Renal cortical epithelial cell (primary cell): ENCODE measurements around the gene POU6F2. TPM values are rescaled to one million over a fixed set of nuclear protein-coding genes. Genes with fewer than 3 reads are reported as not detected.

Source experiments
- DNase-seq: peaks from one replicate; pipeline ENCODE4 v3.0.0-alpha.2; 2011; ENCODE audit warnings: low read depth
- total RNA-seq: library from RNA; depleted of rRNA; stranded (reverse); fragments of >200 nt; gene quantifications from 2 replicates; pipeline ENCODE4 v1.2.3, GENCODE V29; 2014

Gene POU6F2
- total RNA-seq, 1 donor from 2014 or later, result not detected

- no peak for DNase-seq
Measured at GRCh38 chr7:39434012-39434411, 456.3 kb downstream of the POU6F2 start.

- no peak for DNase-seq
Measured at GRCh38 chr7:39446546-39446945, 468.8 kb downstream of the POU6F2 start.

GRCh38 chr7:39451901-39452300 lies 474.2 kb downstream of the POU6F2 start:
- DNase-seq, result no peak

- peak; percentile 38 for DNase-seq
Measured at GRCh38 chr7:39453743-39454355, 476.1 kb downstream of the POU6F2 start.

- DNase-seq, result no peak
Measured at GRCh38 chr7:39458061-39458745, 480.5 kb downstream of the POU6F2 start.

GRCh38 chr7:39459636-39460035 lies 481.9 kb downstream of the POU6F2 start:
- DNase-seq, result no peak

GRCh38 chr7:39460486-39460885 lies 482.8 kb downstream of the POU6F2 start:
- DNase-seq, result no peak

- DNase-seq, result peak; percentile 72
Measured at GRCh38 chr7:39461263-39461820, 483.6 kb downstream of the POU6F2 start.

- DNase-seq, result no peak
Measured at GRCh38 chr7:39463252-39463651, 485.5 kb downstream of the POU6F2 start.

GRCh38 chr7:39464350-39465054 lies 486.8 kb downstream of the POU6F2 start:
- no peak for DNase-seq

- DNase-seq, result peak; percentile 67
Measured at GRCh38 chr7:39465055-39465929, 487.6 kb downstream of the POU6F2 start.

GRCh38 chr7:39468261-39468660 lies 490.6 kb downstream of the POU6F2 start:
- no peak for DNase-seq

- DNase-seq, result no peak
Measured at GRCh38 chr7:39468808-39469374, 491.2 kb downstream of the POU6F2 start.

- DNase-seq, result peak; percentile 81
Measured at GRCh38 chr7:39480901-39481300, 503.2 kb downstream of the POU6F2 start.

GRCh38 chr7:39488467-39489393 lies 511.0 kb downstream of the POU6F2 start:
- no peak for DNase-seq

- no peak for DNase-seq
Measured at GRCh38 chr7:39490296-39490695, 512.6 kb downstream of the POU6F2 start.

- no peak for DNase-seq
Measured at GRCh38 chr7:39493934-39494333, 516.2 kb downstream of the POU6F2 start.

- DNase-seq, result no peak
Measured at GRCh38 chr7:39501358-39501757, 523.6 kb downstream of the POU6F2 start.

- DNase-seq, result peak; percentile 95
Measured at GRCh38 chr7:39504963-39505362, 527.3 kb downstream of the POU6F2 start.

GRCh38 chr7:39507866-39508551 lies 530.3 kb downstream of the POU6F2 start:
- DNase-seq, result peak; percentile 33
